ACC112 (cell line): ENCODE data around the gene SIL1.
"Not testable (repeated sequence)": the region's sequence is repeated elsewhere in the genome, so short reads cannot be mapped to it uniquely, and the experiment has no call there.

ENCODE experiments used
- H2AFZ ChIP-seq: fragments of 200-600 bp; sonication (generic); one replicate; pipeline ENCODE4 v1.6.0; 2017; ENCODE audit warnings: antibody characterized with exemption, low read length; ENCODE audit not compliant: unreplicated experiment
- H3K27ac ChIP-seq: fragments of 200-600 bp; sonication (generic); 2 replicates; pipeline ENCODE4 v1.5.1; 2014; ENCODE audit warnings: low read depth, mild to moderate bottlenecking, antibody characterized with exemption, low read length, moderate library complexity
- H3K27me3 ChIP-seq: fragments of 200-600 bp; sonication (generic); 2 replicates; pipeline ENCODE4 v1.6.1; 2014; ENCODE audit warnings: mild to moderate bottlenecking, antibody characterized with exemption, low read length, moderate library complexity, mixed read lengths; ENCODE audit not compliant: insufficient read depth
- H3K36me3 ChIP-seq: fragments of 200-600 bp; sonication (generic); 2 replicates; pipeline ENCODE4 v1.6.1; 2016; ENCODE audit warnings: mild to moderate bottlenecking, antibody characterized with exemption, low read length, moderate library complexity, mixed read lengths; ENCODE audit not compliant: insufficient read depth
- H3K4me1 ChIP-seq: fragments of 200-600 bp; sonication (generic); one replicate; pipeline ENCODE4 v1.6.1; 2016; ENCODE audit warnings: low read length, mixed read lengths; ENCODE audit not compliant: insufficient read depth, unreplicated experiment, control insufficient read depth
- H3K4me3 ChIP-seq: fragments of 200-600 bp; sonication (generic); 2 replicates; pipeline ENCODE4 v1.5.1; 2014; ENCODE audit warnings: mild to moderate bottlenecking, low read depth, low read length
- H3K79me2 ChIP-seq: fragments of 200-600 bp; sonication (generic); one replicate; pipeline ENCODE4 v1.6.0; 2016; ENCODE audit warnings: low read length; ENCODE audit not compliant: control insufficient read depth, unreplicated experiment, insufficient read depth

The SIL1 gene

GRCh38 chr5:139025651-139026050 is 172.5 kb downstream of the SIL1 start:
- Histone ChIP-seq H3K36me3 (no peaks in the 10 kb centered on the region), H3K4me1 (peaks cover 7% of the 10 kb centered on the region), H3K4me3 (no peak overlapping the region), H3K27ac (no peak overlapping the region), H2AFZ (no peak overlapping the region), H3K27me3 (no peaks in the 10 kb centered on the region), H3K79me2 (no peaks in the 10 kb centered on the region)

DNA sequence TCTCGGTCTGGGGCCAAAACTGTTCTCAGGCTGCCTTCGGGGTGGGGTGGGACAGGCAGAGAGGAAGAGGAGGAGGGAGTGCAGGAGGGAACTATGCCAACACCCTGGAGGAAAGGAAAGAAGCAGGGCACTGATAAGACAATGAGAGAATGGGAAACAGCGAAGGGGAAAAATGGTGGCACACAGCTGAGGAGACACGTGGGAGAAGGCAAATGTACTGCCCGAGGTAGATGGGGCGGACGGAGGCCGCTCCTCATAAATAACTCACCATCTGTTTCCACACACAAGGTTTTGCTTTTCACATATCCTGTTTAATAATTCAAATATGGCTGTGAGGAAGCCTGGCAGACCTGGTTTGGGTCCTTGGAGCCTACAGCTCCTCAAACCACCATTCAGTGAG is 174.9 kb downstream of the SIL1 start:
- Histone ChIP-seq H3K36me3 (peaks cover 5% of the 10 kb centered on the region), H3K27me3 (no peaks in the 10 kb centered on the region), H3K27ac (no peak overlapping the region), H3K4me3 (no peak overlapping the region), H2AFZ (no peak overlapping the region), H3K4me1 (peaks cover 7% of the 10 kb centered on the region), H3K79me2 (no peaks in the 10 kb centered on the region)

DNA sequence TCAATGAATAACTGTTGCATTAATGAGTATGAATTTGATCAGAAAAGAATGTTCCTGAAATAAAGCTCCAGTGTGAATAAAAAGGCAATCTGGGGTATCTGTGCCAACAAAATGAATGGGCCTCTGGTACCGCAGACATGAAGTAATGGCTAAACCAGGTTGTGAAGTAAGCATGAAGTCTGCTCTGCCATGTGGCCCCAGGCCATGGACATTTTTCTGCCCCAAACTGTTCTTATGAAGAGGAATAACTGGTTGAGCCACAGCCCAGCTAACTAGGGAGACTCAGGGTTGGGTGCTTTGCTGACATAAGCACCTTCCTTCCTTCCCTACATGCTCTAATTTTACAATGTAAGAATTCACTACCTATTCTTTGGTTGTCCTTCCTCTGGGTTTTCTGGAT is 175.6 kb downstream of the SIL1 start:
- Histone ChIP-seq H3K4me1 (peaks cover 4% of the 10 kb centered on the region), H3K27ac (no peak overlapping the region), H3K79me2 (no peaks in the 10 kb centered on the region), H3K4me3 (no peak overlapping the region), H3K27me3 (no peaks in the 10 kb centered on the region), H2AFZ (no peak overlapping the region), H3K36me3 (peaks cover 5% of the 10 kb centered on the region)

GRCh38 chr5:139021346-139021745 is 176.8 kb downstream of the SIL1 start:
- H3K36me3 ChIP-seq, result peaks cover 5% of the 10 kb centered on the region
- H3K4me3 ChIP-seq, result no peak overlapping the region
- H3K27ac ChIP-seq, result no peak overlapping the region
- H3K4me1 ChIP-seq, result no peaks in the 10 kb centered on the region
- H2AFZ ChIP-seq, result no peak overlapping the region
- no peaks in the 10 kb centered on the region for H3K79me2 ChIP-seq
- no peaks in the 10 kb centered on the region for H3K27me3 ChIP-seq

GRCh38 chr5:139019880-139020279 is 178.3 kb downstream of the SIL1 start:
- Histone ChIP-seq H3K4me3 (no peak overlapping the region), H3K27me3 (no peaks in the 10 kb centered on the region), H2AFZ (no peak overlapping the region), H3K79me2 (no peaks in the 10 kb centered on the region), H3K36me3 (peaks cover 5% of the 10 kb centered on the region), H3K4me1 (peaks cover 7% of the 10 kb centered on the region), H3K27ac (no peak overlapping the region)

DNA sequence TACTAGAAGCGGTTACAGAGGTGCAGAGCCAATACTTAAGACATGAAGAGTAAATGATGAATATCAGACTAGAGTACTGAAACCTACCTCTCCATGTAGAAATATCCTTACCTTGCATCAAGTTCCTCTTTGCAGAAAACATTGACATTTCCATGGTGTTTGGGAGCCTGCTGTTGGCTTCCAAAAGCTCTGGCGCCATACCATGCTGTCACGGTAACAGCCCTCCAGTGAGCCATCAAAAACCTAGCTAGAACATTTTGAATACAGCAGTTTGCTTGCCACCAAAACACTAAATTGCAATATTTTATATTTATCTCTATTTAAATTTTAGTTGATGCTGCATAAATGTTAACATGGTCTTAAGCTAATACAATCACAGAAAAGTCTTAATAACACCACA is 179.0 kb downstream of the SIL1 start:
- no peaks in the 10 kb centered on the region for H3K79me2 ChIP-seq
- H2AFZ ChIP-seq, result no peak overlapping the region
- H3K36me3 ChIP-seq, result peaks cover 5% of the 10 kb centered on the region
- peaks cover 12% of the 10 kb centered on the region for H3K4me1 ChIP-seq
- H3K4me3 ChIP-seq, result no peak overlapping the region
- no peaks in the 10 kb centered on the region for H3K27me3 ChIP-seq
- H3K27ac ChIP-seq, result no peak overlapping the region

DNA sequence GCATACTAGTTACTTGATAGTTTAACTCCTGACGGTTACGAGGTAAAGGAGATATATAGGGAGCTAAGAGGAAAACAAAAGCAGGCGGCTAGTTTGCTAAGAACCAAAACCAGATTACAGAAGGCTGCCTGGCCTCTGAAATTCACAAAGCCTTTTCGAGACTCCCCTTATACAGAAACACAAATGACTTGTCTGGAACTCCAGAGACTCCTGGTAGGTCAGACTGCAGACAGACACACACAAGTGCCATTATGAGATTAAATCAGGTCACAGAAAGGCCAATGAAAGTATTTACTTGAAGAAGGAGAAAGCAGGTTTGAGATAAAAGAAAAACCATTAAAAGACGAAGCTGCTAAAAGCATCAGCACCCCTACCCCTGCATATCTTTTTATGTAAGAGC is 180.5 kb downstream of the SIL1 start:
- no peaks in the 10 kb centered on the region for H3K27me3 ChIP-seq
- H3K4me3 ChIP-seq, result no peak overlapping the region
- H2AFZ ChIP-seq, result no peak overlapping the region
- no peaks in the 10 kb centered on the region for H3K79me2 ChIP-seq
- peaks cover 14% of the 10 kb centered on the region for H3K4me1 ChIP-seq
- peaks cover 16% of the 10 kb centered on the region for H3K36me3 ChIP-seq
- H3K27ac ChIP-seq, result no peak overlapping the region

- H3K4me1 ChIP-seq, result peaks cover 14% of the 10 kb centered on the region
- no peak overlapping the region for H2AFZ ChIP-seq
- H3K27me3 ChIP-seq, result no peaks in the 10 kb centered on the region
- no peak overlapping the region for H3K4me3 ChIP-seq
- H3K27ac ChIP-seq, result no peak overlapping the region
- H3K79me2 ChIP-seq, result no peaks in the 10 kb centered on the region
- peaks cover 22% of the 10 kb centered on the region for H3K36me3 ChIP-seq
Measured at GRCh38 chr5:139016186-139016585, 182.0 kb downstream of the SIL1 start.

GRCh38 chr5:139014726-139015125 is 183.4 kb downstream of the SIL1 start:
- H2AFZ ChIP-seq, result no peak overlapping the region
- no peaks in the 10 kb centered on the region for H3K27me3 ChIP-seq
- H3K27ac ChIP-seq, result peak overlapping the region; percentile 27; the same call in 1 of the 2 replicates
- H3K79me2 ChIP-seq, result no peaks in the 10 kb centered on the region
- no peak overlapping the region for H3K4me3 ChIP-seq
- H3K4me1 ChIP-seq, result peaks cover 14% of the 10 kb centered on the region
- H3K36me3 ChIP-seq, result peaks cover 22% of the 10 kb centered on the region

- H3K27me3 ChIP-seq, result no peaks in the 10 kb centered on the region
- H2AFZ ChIP-seq, result no peak overlapping the region
- no peaks in the 10 kb centered on the region for H3K79me2 ChIP-seq
- peaks cover 14% of the 10 kb centered on the region for H3K4me1 ChIP-seq
- no peak overlapping the region for H3K27ac ChIP-seq
- H3K4me3 ChIP-seq, result no peak overlapping the region
- peaks cover 17% of the 10 kb centered on the region for H3K36me3 ChIP-seq
Measured at GRCh38 chr5:139012176-139012575, 186.0 kb downstream of the SIL1 start.

- not testable (repeated sequence) for H3K27ac ChIP-seq, H3K27me3 ChIP-seq, H3K4me3 ChIP-seq, H2AFZ ChIP-seq, H3K79me2 ChIP-seq
- peaks cover 14% of the 10 kb centered on the region for H3K4me1 ChIP-seq
- peaks cover 17% of the 10 kb centered on the region for H3K36me3 ChIP-seq
Measured at GRCh38 chr5:139011156-139011555, 187.0 kb downstream of the SIL1 start.
